IPS-18a (cell line): ENCODE results near the gene FOXM1.

Experiments
- H3K27ac ChIP-seq: one replicate; pipeline ENCODE4 v1.5.1; 2013; ENCODE audit warnings: low read length
- H3K27me3 ChIP-seq: one replicate; pipeline ENCODE4 v1.6.1; 2013; ENCODE audit warnings: mild to moderate bottlenecking, low read length; ENCODE audit not compliant: control insufficient read depth, insufficient read depth
- H3K36me3 ChIP-seq: one replicate; pipeline ENCODE4 v1.6.1; 2013; ENCODE audit warnings: low read depth, low read length; ENCODE audit not compliant: control insufficient read depth
- H3K4me1 ChIP-seq: one replicate; pipeline ENCODE4 v1.6.1; 2013; ENCODE audit warnings: low read depth, low read length; ENCODE audit not compliant: control insufficient read depth
- H3K4me3 ChIP-seq: one replicate; pipeline ENCODE4 v1.5.1; 2013; ENCODE audit warnings: low read length
- H3K9ac ChIP-seq: one replicate; pipeline ENCODE4 v1.6.1; 2013; ENCODE audit warnings: mild to moderate bottlenecking, low read length, moderate library complexity
- H3K9me3 ChIP-seq: one replicate; pipeline ENCODE4 v1.6.1; 2013; ENCODE audit warnings: low read depth, low read length; ENCODE audit not compliant: control insufficient read depth

Gene FOXM1

DNA sequence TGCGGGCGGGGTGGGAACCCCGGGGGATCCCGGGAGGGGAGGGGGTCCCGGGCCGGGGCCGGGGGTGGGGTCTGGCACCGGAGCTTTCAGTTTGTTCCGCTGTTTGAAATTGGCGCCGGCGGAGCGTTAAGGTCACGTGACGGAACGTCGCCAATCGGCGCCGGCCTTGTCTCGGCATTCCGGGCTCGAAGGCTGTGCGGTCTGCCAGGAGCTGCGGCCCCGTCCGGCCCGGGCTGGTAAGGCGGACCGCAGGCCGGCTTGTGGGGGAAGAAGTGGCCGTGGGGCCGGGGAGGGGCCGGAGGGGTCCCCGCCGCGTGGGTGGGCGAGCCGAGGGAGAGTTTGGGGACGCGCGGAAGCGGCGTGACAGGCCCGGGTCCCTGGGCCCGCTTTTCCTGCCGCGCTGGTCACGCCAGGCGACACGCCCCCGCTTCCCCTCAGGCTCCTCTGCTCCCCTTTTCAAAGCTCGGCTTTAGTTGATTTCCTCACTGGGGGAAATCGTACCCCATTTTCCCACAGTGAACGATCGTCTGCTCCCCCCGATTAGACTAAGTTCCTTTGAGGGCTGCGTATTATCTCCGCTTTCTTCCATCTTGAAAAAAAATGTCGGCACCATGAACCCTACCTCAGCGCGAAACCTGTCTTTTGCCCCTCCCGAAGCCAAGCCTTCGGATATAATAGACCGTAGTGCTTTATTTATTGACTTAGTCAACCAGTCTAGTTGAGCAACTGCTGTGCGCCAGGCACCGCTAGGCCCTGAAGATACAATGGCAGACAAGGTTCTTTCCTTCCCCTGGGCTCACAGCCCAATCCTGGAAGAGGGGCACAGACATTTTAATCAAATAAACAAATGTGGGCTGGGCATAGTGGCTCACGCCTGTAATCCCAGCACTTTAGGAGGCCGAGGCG lies at the start of gene FOXM1, which contains the start of gene RHNO1:
Gene FOXM1, minus strand, starts transcription at position 128 of the 906 bp plus-strand sequence. CDS start 2,696 bp downstream, outside the sequence.
Gene RHNO1, plus strand, starts transcription at position 177 of the 906 bp plus-strand sequence. CDS start 8,144 bp downstream, outside the sequence.
- H3K4me1 ChIP-seq: peaks cover 9% of the 10 kb centered on the region
- peak within 1 kb of the TSS; percentile 96 for H3K9ac ChIP-seq
- H3K27ac ChIP-seq: peak within 1 kb of the TSS; percentile 96
- H3K36me3 ChIP-seq: peaks cover 25% of the 10 kb centered on the region
- H3K9me3 ChIP-seq: no peaks in the 10 kb centered on the region
- no peaks in the 10 kb centered on the region for H3K27me3 ChIP-seq
- H3K4me3 ChIP-seq: peak within 1 kb of the TSS; percentile 98

DNA sequence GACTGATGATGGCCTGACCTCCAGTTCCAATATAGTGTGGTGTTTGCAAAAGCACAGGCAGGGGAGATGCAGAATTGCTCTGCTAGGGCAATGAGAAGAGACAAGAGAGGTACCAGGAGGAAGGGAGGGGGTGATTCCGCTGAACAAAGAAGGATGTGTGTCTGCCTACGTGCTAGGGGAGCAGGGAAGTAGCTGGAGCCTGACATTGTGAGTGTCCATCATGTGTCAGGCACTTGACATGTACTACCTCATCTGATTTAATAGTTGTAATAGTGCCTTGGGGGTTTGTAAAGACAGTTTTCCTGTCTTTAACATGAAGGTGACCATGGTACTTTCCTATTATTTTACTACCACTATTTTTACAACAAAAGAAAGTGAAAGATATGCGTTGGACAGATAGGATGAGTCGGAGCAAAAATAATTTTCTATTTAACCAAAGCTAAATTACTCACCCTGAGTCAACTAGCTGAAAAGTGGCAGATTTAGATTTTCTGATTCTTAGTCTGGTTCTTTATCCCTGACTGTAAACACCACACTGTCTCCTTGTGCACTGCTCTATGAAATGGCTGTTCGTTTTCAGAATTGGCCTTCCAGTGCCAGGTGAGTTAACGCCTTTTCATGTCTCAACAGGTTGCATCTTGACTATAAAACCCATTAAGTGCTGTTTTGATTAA lies 48.5 kb upstream of the FOXM1 start:
- Histone ChIP-seq H3K9ac (no peak overlapping the region), H3K9me3 (no peaks in the 10 kb centered on the region), H3K36me3 (peaks cover 10% of the 10 kb centered on the region), H3K27me3 (no peaks in the 10 kb centered on the region), H3K4me1 (peaks cover 12% of the 10 kb centered on the region), H3K27ac (no peak overlapping the region), H3K4me3 (no peak overlapping the region)

DNA sequence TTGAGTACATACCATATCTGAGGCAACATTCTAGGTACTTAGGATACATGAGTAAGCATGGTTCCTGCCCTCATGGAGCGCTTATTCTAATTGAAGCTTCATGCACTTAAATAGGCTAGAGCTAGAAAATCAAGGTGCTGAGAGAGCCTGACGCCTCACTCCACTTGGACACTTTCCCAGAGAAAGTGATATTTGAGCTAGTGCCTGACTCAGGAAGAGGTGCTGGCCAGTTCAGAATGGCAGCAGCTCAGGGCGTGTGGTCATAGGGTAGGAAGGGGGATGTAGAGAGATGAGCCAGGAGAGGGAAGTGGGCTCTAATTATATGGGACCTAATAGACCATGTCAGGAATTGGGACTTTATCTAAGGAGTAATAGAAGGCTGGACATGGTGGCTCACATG lies 47.0 kb upstream of the FOXM1 start:
- peaks cover 8% of the 10 kb centered on the region for H3K36me3 ChIP-seq
- peaks cover 12% of the 10 kb centered on the region for H3K4me1 ChIP-seq
- H3K9ac ChIP-seq: no peak overlapping the region
- H3K9me3 ChIP-seq: no peaks in the 10 kb centered on the region
- no peak overlapping the region for H3K27ac ChIP-seq
- no peaks in the 10 kb centered on the region for H3K27me3 ChIP-seq
- no peak overlapping the region for H3K4me3 ChIP-seq

- H3K9me3 ChIP-seq: no peaks in the 10 kb centered on the region
- H3K9ac ChIP-seq: no peak overlapping the region
- H3K27ac ChIP-seq: no peak overlapping the region
- H3K4me1 ChIP-seq: peaks cover 12% of the 10 kb centered on the region
- no peak overlapping the region for H3K4me3 ChIP-seq
- no peaks in the 10 kb centered on the region for H3K27me3 ChIP-seq
- peaks cover 8% of the 10 kb centered on the region for H3K36me3 ChIP-seq
These were observed 46.1 kb upstream of the FOXM1 start for GRCh38 chr12:2923057-2923456.

DNA sequence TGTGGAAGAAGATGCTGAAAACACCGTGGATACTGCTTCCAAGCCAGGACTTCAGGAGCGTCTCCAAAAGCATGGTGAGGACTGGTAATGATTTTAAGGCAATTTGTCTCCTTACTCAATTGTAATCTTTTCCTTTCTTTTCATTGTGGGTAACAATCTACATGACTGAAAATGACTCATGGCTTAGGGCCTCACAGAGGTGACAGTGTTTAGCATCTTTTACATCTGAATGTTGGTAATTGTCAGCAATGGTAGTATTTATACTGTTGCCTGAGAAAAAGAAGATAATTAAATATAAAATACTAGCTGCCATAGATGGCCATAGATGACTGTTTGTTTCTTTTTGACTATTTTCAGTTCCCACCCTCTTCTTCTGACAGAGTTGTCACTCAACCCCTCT lies 45.4 kb upstream of the FOXM1 start:
- Histone ChIP-seq H3K4me3 (no peak overlapping the region), H3K4me1 (peaks cover 12% of the 10 kb centered on the region), H3K9me3 (no peaks in the 10 kb centered on the region), H3K9ac (no peak overlapping the region), H3K27ac (no peak overlapping the region), H3K36me3 (peaks cover 8% of the 10 kb centered on the region), H3K27me3 (no peaks in the 10 kb centered on the region)

GRCh38 chr12:2919249-2919648 lies 42.3 kb upstream of the FOXM1 start:
- H3K9ac ChIP-seq: no peak overlapping the region
- H3K4me3 ChIP-seq: no peak overlapping the region
- H3K9me3 ChIP-seq: no peaks in the 10 kb centered on the region
- H3K4me1 ChIP-seq: peaks cover 12% of the 10 kb centered on the region
- no peak overlapping the region for H3K27ac ChIP-seq
- H3K36me3 ChIP-seq: peaks cover 3% of the 10 kb centered on the region
- H3K27me3 ChIP-seq: no peaks in the 10 kb centered on the region

GRCh38 chr12:2912216-2912575 lies 35.2 kb upstream of the FOXM1 start:
- Histone ChIP-seq H3K4me1 (peaks cover 12% of the 10 kb centered on the region), H3K4me3 (no peak overlapping the region), H3K27ac (peak overlapping the region; percentile 71)

GRCh38 chr12:2904260-2904659 lies 27.3 kb upstream of the FOXM1 start:
- no peaks in the 10 kb centered on the region for H3K9me3 ChIP-seq
- H3K9ac ChIP-seq: no peak overlapping the region

More at GRCh38 chr12:2912216-2912575, 35.2 kb upstream of the FOXM1 start:
- Histone ChIP-seq H3K27me3 (no peaks in the 10 kb centered on the region), H3K9me3 (no peaks in the 10 kb centered on the region), H3K9ac (no peak overlapping the region), H3K36me3 (no peaks in the 10 kb centered on the region)

GRCh38 chr12:2902272-2902880 lies 25.4 kb upstream of the FOXM1 start:
- H3K36me3 ChIP-seq: no peaks in the 10 kb centered on the region
- H3K27me3 ChIP-seq: no peaks in the 10 kb centered on the region
- no peak overlapping the region for H3K9ac ChIP-seq
- no peak overlapping the region for H3K27ac ChIP-seq
- no peaks in the 10 kb centered on the region for H3K9me3 ChIP-seq
- no peaks in the 10 kb centered on the region for H3K4me1 ChIP-seq
- H3K4me3 ChIP-seq: no peak overlapping the region

More at GRCh38 chr12:2904260-2904659, 27.3 kb upstream of the FOXM1 start:
- Histone ChIP-seq H3K36me3 (no peaks in the 10 kb centered on the region), H3K4me3 (no peak overlapping the region), H3K4me1 (peaks cover 1% of the 10 kb centered on the region), H3K27ac (no peak overlapping the region), H3K27me3 (no peaks in the 10 kb centered on the region)

- no peak overlapping the region for H3K27ac ChIP-seq
- no peaks in the 10 kb centered on the region for H3K27me3 ChIP-seq
- H3K4me3 ChIP-seq: no peak overlapping the region
- H3K9me3 ChIP-seq: no peaks in the 10 kb centered on the region
- no peak overlapping the region for H3K9ac ChIP-seq
- H3K4me1 ChIP-seq: no peaks in the 10 kb centered on the region
- H3K36me3 ChIP-seq: no peaks in the 10 kb centered on the region
These were observed 23.7 kb upstream of the FOXM1 start for GRCh38 chr12:2900642-2901041.

GRCh38 chr12:2897418-2897817 lies 20.4 kb upstream of the FOXM1 start:
- Histone ChIP-seq H3K9ac (no peak overlapping the region), H3K36me3 (no peaks in the 10 kb centered on the region), H3K27ac (no peak overlapping the region), H3K9me3 (no peaks in the 10 kb centered on the region), H3K4me3 (no peak overlapping the region), H3K4me1 (no peaks in the 10 kb centered on the region), H3K27me3 (no peaks in the 10 kb centered on the region)
